Esophagus muscularis mucosa (tissue), 4 donors: Measurements from ENCODE around the gene DENND1B. TPM values are rescaled to one million over a fixed set of nuclear protein-coding genes. Genes with fewer than 3 reads are reported as not detected.
A peak's percentile ranks its signal among the peaks of the same experiment; 100 is the strongest.

ENCODE experiments used
- DNase-seq: peaks from one replicate; pipeline ENCODE4 v3.0.0-alpha.2; 2017; ENCODE audit errors: extremely low spot score
- H3K27ac ChIP-seq, 4 donors: fragments of 200-600 bp; sonication (generic); replicated peaks in 1 of 4; 1 replicate in 3 of 4; 2 replicates in 1 of 4; pipeline ENCODE4 v1.5.1; 2016 to 2019; ENCODE audit warnings: mild to moderate bottlenecking in 1 of 4
- H3K27me3 ChIP-seq, 4 donors: fragments of 200-600 bp; sonication (generic); one replicate each; pipeline versions ENCODE4 v1.5.1 to v1.6.0; 2016 to 2019
- H3K36me3 ChIP-seq, 4 donors: fragments of 200-600 bp; sonication (generic); one replicate each; pipeline ENCODE4 v1.5.1; 2016 to 2019
- H3K4me1 ChIP-seq, 4 donors: fragments of 200-600 bp; sonication (generic); one replicate each; pipeline ENCODE4 v1.5.1; 2016 to 2019
- H3K4me3 ChIP-seq, 4 donors: fragments of 200-600 bp; sonication (generic); 1 replicate in 2 of 4; 2 replicates in 2 of 4; pipeline ENCODE4 v1.5.1; 2016 to 2019; ENCODE audit warnings: mild to moderate bottlenecking in 4 of 4, moderate library complexity in 1 of 4
- H3K9me3 ChIP-seq, 4 donors: fragments of 200-600 bp; sonication (generic); 1 replicate in 3 of 4; 2 replicates in 1 of 4; pipeline ENCODE4 v1.5.1; 2016 to 2019
- CTCF ChIP-seq, 3 experiments: fragments of 200-600 bp in 2 of 3; fragments of 450-650 bp in 1 of 3; sonication (generic) in 2 of 3; IDR thresholded peaks; one replicate each; pipeline ENCODE4 v1.5.1; 2017 to 2019; ENCODE audit warnings: antibody characterized with exemption in 3 of 3, mild to moderate bottlenecking in 2 of 3, moderate library complexity in 1 of 3
- EP300 ChIP-seq: sonication (generic); formaldehyde crosslinking; IDR thresholded peaks from one replicate; pipeline ENCODE4 v1.6.1; 2017; ENCODE audit warnings: antibody characterized with exemption
- POLR2A ChIP-seq: fragments of 450-650 bp; IDR thresholded peaks from one replicate; pipeline ENCODE4 v1.6.1; 2017; ENCODE audit warnings: antibody characterized with exemption, moderate library complexity, mild to moderate bottlenecking, low read depth
- POLR2AphosphoS5 ChIP-seq, 2 donors: sonication (generic); formaldehyde crosslinking; IDR thresholded peaks; one replicate each; pipeline ENCODE4 v1.6.1; 2017; ENCODE audit warnings: antibody characterized with exemption in 2 of 2
- WGBS: methylation state at CpG from one replicate; pipeline ENCODE4 v1.1.5; 2018; 5-methylcytosine and 5-hydroxymethylcytosine counted together
- intact Hi-C: fragments of 100-400 bp; cut with DNase I; formaldehyde crosslinking; loops from one replicate; pipeline ENCODE4 v1.15.1; 2023
- total RNA-seq, 4 donors: library from RNA; depleted of rRNA; stranded (reverse); fragments of >200 nt; gene quantifications; one replicate each; pipeline versions ENCODE4 v1.1.0 to v1.2.1, GENCODE V29; 2016

The DENND1B gene
- total RNA-seq, 4 donors from 2014 or later: 6.4 to 11.3 (median 9.1) TPM

- peaks cover 0 to 7% (median 3%) of the 10 kb centered on the region in 4 donors for H3K9me3 ChIP-seq
- no peaks in the 10 kb centered on the region for H3K4me1 ChIP-seq
- TF ChIP-seq EP300 (no peak), CTCF (IDR thresholded peaks at IDR 0.05) (no peak), POLR2AphosphoS5 (IDR thresholded peaks at IDR 0.05) (no peak)
- WGBS: 94% methylated on average over 1 of the region's 1 CpG
- no peaks in the 10 kb centered on the region for H3K36me3 ChIP-seq
- no peaks in the 10 kb centered on the region for H3K27me3 ChIP-seq
- H3K27ac ChIP-seq: no peak overlapping the region
- no peak for DNase-seq
- H3K4me3 ChIP-seq: no peak overlapping the region
- intact Hi-C loops: no loop called here
Measured at GRCh38 chr1:197786280-197786679, 11.0 kb upstream of the DENND1B start.

GRCh38 chr1:197783510-197783948, 8.2 kb upstream of the DENND1B start:
- TF ChIP-seq POLR2A: no peak
- TF ChIP-seq POLR2AphosphoS5 (IDR thresholded peaks at IDR 0.05): no peak
- no peak for TF ChIP-seq CTCF (IDR thresholded peaks at IDR 0.05)
- no peak for TF ChIP-seq EP300
- WGBS: 70% methylated on average over 1 of the region's 1 CpG
- Histone ChIP-seq H3K36me3 (no peaks in the 10 kb centered on the region), H3K27me3 (no peaks in the 10 kb centered on the region), H3K4me1 (no peaks in the 10 kb centered on the region), H3K27ac (no peak overlapping the region), H3K4me3 (no peak overlapping the region), H3K9me3 (no peaks in the 10 kb centered on the region)
- DNase-seq: no peak
- intact Hi-C loops: no loop called here

DNA sequence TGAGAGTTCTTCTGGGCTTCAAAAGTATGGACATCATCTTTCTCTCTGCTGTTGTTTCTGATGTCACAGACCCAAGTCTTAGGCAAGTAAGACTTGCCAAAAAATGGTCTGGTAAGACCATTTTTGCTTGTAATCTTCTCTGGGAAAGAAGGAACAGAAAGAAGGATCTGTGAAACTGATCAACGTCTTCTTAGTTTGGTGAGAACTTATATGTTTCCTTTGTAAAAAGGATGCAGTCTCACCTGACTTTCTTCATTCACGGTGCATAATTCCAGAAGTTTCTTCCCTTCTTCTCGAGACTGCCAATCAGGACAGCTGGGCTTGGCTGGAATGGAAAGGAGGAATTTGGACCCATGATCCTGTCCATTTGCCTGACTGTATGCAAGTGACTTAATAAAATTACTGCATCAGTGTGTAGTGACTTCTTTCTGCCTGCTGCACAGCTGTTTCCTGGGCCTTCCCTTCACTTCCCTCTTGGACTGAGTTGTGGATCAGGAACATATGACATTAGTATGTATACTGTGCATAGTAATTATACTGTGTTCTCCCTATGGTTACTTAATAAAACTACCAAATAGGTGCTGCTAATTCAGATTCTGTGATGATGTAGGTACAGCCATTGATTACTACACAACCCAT, 7.6 kb upstream of the DENND1B start:
- Histone ChIP-seq H3K4me1 (no peaks in the 10 kb centered on the region), H3K36me3 (no peaks in the 10 kb centered on the region), H3K9me3 (no peaks in the 10 kb centered on the region), H3K27me3 (no peaks in the 10 kb centered on the region), H3K4me3 (no peak overlapping the region), H3K27ac (peak overlapping the region in 1 of 4 donors; percentile 13)
- WGBS: 79% methylated on average over 3 of the region's 3 CpGs
- intact Hi-C loops: no loop called here
- DNase-seq: no peak
- TF ChIP-seq POLR2AphosphoS5 (IDR thresholded peaks at IDR 0.05): no peak
- TF ChIP-seq POLR2A: no peak
- no peak for TF ChIP-seq CTCF (IDR thresholded peaks at IDR 0.05)
- no peak for TF ChIP-seq EP300

DNA sequence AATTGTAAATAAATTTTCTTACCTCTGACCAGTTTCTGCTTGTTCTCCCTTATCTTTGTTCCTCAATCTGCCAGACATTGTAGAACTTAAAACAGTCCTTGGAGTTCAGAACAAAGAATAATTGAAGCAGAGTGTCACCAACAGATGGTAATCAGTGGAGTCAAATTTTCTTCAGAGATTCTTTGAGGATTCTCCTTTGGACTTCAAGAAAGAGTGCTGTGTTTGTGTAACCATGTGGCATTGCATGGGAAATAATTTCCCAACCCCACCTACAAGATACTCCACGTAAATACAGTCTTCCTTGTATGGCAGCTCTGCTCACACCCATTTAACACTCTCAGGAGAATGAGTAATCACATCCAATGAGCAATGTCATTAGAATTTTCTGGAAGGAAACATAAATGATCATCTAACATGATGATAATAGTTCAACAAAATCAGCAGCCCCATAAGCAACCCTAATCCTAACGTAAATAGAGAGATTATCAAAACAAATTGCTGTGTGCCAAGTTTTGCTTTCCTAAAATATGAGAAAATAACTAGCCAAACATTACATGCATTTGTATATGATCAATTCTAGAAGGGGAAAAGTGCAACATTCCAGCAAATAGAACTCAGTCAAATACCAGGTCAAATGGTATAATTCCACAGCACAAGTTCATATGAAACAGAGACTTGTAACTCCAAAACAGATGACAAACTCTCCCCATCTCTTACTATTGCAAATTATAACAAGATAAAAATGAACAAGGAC, 6.9 kb upstream of the DENND1B start:
- TF ChIP-seq CTCF (IDR thresholded peaks at IDR 0.05) (no peak), POLR2A (no peak), EP300 (no peak), POLR2AphosphoS5 (IDR thresholded peaks at IDR 0.05) (no peak)
- H3K4me3 ChIP-seq: no peak overlapping the region
- no peak for DNase-seq
- intact Hi-C loops: no loop called here
- H3K9me3 ChIP-seq: no peaks in the 10 kb centered on the region
- 63% methylated on average over 2 of the region's 2 CpGs for WGBS
- H3K27ac ChIP-seq: peak overlapping the region in 1 of 4 donors; percentile 13
- H3K4me1 ChIP-seq: no peaks in the 10 kb centered on the region
- no peaks in the 10 kb centered on the region for H3K27me3 ChIP-seq
- H3K36me3 ChIP-seq: no peaks in the 10 kb centered on the region
